Kidney (tissue), 14 donors: ENCODE results near the gene SDSL. TPM values are rescaled to one million over a fixed set of nuclear protein-coding genes. Genes with fewer than 3 reads are reported as not detected.

Source experiments
- DNase-seq, 5 donors: peaks; one replicate each; pipeline ENCODE4 v3.0.0-alpha.2; 2013 to 2020
- FAIRE-seq: peaks from 2 replicates; lab custom pipeline; 2012; peaks lifted over from hg19 to GRCh38; lab: Jason Lieb, UNC
- H3K27ac ChIP-seq, 2 donors: one replicate each; pipeline ENCODE4 v1.7.0; 2013; ENCODE audit warnings: low read depth in 2 of 2, low read length in 2 of 2, inconsistent platforms in 1 of 2
- H3K27me3 ChIP-seq: one replicate; pipeline ENCODE4 v1.7.1; 2013; ENCODE audit warnings: low read length, inconsistent platforms; ENCODE audit not compliant: control insufficient read depth, insufficient read depth
- H3K36me3 ChIP-seq, 3 donors: one replicate each; pipeline versions ENCODE4 v1.7.0 to v1.7.1; 2013; ENCODE audit warnings: low read length in 3 of 3, control low read depth in 1 of 3, inconsistent platforms in 1 of 3; ENCODE audit not compliant: insufficient read depth in 3 of 3, control insufficient read depth in 2 of 3
- H3K4me1 ChIP-seq, 3 donors: one replicate each; pipeline versions ENCODE4 v1.7.0 to v1.7.1; 2013; ENCODE audit warnings: low read length in 3 of 3, inconsistent platforms in 1 of 3, low read depth in 1 of 3; ENCODE audit not compliant: control insufficient read depth in 2 of 3, insufficient read depth in 2 of 3
- H3K4me3 ChIP-seq, 3 donors: one replicate each; pipeline versions ENCODE4 v1.7.0 to v1.8.1; 2013; ENCODE audit warnings: low read length in 3 of 3, control low read depth in 1 of 3, inconsistent platforms in 1 of 3
- H3K9ac ChIP-seq, 3 donors: one replicate each; pipeline versions ENCODE4 v1.7.0 to v1.7.1; 2013; ENCODE audit warnings: low read length in 3 of 3, control low read depth in 1 of 3, inconsistent platforms in 1 of 3
- H3K9me3 ChIP-seq, 3 donors: one replicate each; pipeline versions ENCODE4 v1.7.0 to v1.7.1; 2013; ENCODE audit warnings: low read length in 3 of 3, control low read depth in 1 of 3, inconsistent platforms in 1 of 3; ENCODE audit not compliant: control insufficient read depth in 2 of 3, insufficient read depth in 1 of 3
- CTCF ChIP-seq: IDR thresholded peaks from 3 replicates; pipeline ENCODE4 v1.5.1; 2012; ENCODE audit warnings: mild to moderate bottlenecking, moderate library complexity, borderline replicate concordance; ENCODE audit not compliant: insufficient read depth; ENCODE audit errors: extremely low read depth
- intact Hi-C: fragments of 100-400 bp; cut with DNase I; formaldehyde crosslinking; loops from one replicate; pipeline ENCODE4 v1.11.1; 2022
- polyA plus RNA-seq: library from polyadenylated mRNA; stranded (reverse); fragments of 350-450 nt; fragmentation: Illumina TruSeq; extraction: RNeasy Lipid Tissue Mini Kit (QIAGEN cat#74804); gene quantifications from one replicate; pipeline ENCODE4 v1.2.3, GENCODE V29; 2014; ENCODE audit warnings: low read depth, low replicate concordance; ENCODE audit not compliant: insufficient read depth
- total RNA-seq: library from RNA; stranded (reverse); fragmentation: NEBNext Ultra II Directional; extraction: Animal tissue kit (Norgen Biotek cat#: 25700); gene quantifications from one replicate; pipeline ENCODE4 v1.2.1, GENCODE V29; 2021
- donor health status: control.
- donor health status: control.
- donor health status: control.
- donor health status: control.
- donor health status: control.
- donor health status: DM: yes; HTN: yes; CAD: no.
- donor health status: Normal renal cell carcinoma (clear cell type).

SDSL gene
- total and polyA plus RNA-seq, 2 donors from 2014 or later = 22.8 to 116 TPM

- no peak for TF ChIP-seq CTCF
- no peaks in the 10 kb centered on the region for H3K9me3 ChIP-seq
- peaks cover 0 to 5% (median 0%) of the 10 kb centered on the region in 3 donors for H3K4me1 ChIP-seq
- H3K4me3 ChIP-seq = no peak overlapping the region
- H3K9ac ChIP-seq = no peak overlapping the region
- intact Hi-C loops = loop anchor here (10.0 kb wide), 1 partner anchor 453 kb away; no protein-coding TSS in a partner anchor
- no peak overlapping the region for H3K27ac ChIP-seq
- FAIRE-seq (no peak), DNase-seq (no peak)
- peaks cover 28% of the 10 kb centered on the region for H3K27me3 ChIP-seq
- H3K36me3 ChIP-seq = no peaks in the 10 kb centered on the region
These were observed 39.5 kb downstream of the SDSL start for GRCh38 chr12:113461666-113462065.

- Histone ChIP-seq H3K27ac (no peak overlapping the region), H3K4me1 (peaks cover 0 to 11% (median 0%) of the 10 kb centered on the region in 3 donors), H3K27me3 (peaks cover 33% of the 10 kb centered on the region), H3K36me3 (no peaks in the 10 kb centered on the region), H3K9ac (no peak overlapping the region), H3K9me3 (no peaks in the 10 kb centered on the region), H3K4me3 (no peak overlapping the region)
- FAIRE-seq = no peak
- TF ChIP-seq CTCF = peak; percentile 59
- DNase-seq = peak; percentile 84 to 88 (median 86)
- intact Hi-C loops = loop anchor here (10.0 kb wide), 1 partner anchor 453 kb away; no protein-coding TSS in a partner anchor
These were observed 40.1 kb downstream of the SDSL start for GRCh38 chr12:113462117-113462774.

GRCh38 chr12:113462998-113463745 lies 41.0 kb downstream of the SDSL start:
- no peak for TF ChIP-seq CTCF
- Histone ChIP-seq H3K9me3 (no peaks in the 10 kb centered on the region), H3K36me3 (no peaks in the 10 kb centered on the region), H3K9ac (no peak overlapping the region), H3K4me3 (no peak overlapping the region), H3K27me3 (peaks cover 39% of the 10 kb centered on the region), H3K27ac (no peak overlapping the region), H3K4me1 (peaks cover 0 to 11% (median 0%) of the 10 kb centered on the region in 3 donors)
- intact Hi-C loops = loop anchor here (10.0 kb wide), 1 partner anchor 452 kb away; no protein-coding TSS in a partner anchor
- FAIRE-seq (no peak), DNase-seq (peak in 1 of 5 donors; percentile 65)
